ENCODE measurements around the gene CFAP73.
"Not testable (repeated sequence)": the region's sequence is repeated elsewhere in the genome, so short reads cannot be mapped to it uniquely, and the experiment has no call there.

The CFAP73 gene

DNA sequence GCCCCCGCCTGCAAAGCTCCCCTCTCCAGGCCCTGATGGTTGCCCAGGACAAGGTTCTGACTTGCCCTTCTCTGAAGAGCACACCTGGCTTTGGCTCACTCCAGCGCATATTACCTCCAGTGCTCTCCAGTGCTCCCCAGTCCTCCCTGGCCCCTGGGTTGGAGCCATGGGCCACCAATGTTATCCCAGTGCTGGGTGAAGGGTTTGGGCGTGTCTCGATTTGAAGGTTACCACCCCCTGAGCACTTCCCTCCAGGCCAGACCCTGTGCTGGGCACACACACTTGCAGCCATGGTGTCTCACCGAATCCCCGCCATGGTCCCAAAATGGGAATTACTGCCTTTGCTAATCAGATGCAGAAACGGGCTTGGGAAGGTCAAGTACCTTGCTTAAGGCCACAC is 47.1 kb downstream of the CFAP73 start:
- no peak for DNase-seq

DNA sequence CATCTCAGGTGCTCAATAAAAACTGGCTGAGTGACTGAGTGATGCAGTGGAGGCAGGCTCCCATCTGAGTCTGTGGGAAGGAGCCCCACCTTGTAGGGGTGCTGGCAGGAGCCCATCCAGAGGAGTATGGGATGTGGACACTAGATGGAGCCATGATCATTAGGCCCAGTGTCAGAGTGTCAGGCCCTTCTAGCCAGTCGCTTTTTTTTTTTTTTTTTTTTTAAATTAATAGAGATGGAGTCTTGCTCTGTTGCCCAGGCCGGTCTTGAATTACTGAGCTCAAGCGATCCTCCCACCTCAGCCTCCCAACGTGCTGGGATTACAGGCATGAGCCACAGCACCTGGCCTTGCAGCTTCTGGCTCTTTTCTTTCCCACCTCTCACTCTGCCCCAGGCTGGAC is 47.5 kb downstream of the CFAP73 start:
- DNase-seq = peak; percentile 24

DNA sequence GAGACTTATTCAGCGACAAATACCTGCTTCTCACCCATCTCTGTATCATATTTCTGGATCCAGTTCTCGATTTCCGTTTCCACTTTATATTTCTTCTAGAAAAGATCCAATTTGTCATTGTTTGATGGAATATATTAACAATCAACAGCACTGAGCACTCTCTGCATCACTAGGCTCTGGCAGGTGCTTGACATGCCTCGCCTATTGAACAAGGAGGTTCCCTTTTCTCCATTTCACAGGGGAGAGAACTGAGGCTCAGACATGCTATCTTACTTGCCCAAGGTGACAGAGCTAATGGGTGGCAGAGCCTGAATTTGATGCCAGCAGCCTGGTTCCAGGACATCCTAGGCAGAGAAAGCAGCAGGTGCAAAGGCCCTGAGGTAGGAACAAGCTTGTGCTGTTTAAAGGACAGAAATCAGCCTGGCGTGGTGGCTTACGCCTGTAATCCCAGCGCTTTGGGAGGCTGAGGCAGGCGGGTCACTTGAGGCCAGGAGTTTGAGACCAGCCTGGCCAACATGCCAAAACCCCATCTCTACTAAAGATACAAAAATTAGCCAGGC is 48.1 kb downstream of the CFAP73 start:
- DNase-seq = no peak

DNA sequence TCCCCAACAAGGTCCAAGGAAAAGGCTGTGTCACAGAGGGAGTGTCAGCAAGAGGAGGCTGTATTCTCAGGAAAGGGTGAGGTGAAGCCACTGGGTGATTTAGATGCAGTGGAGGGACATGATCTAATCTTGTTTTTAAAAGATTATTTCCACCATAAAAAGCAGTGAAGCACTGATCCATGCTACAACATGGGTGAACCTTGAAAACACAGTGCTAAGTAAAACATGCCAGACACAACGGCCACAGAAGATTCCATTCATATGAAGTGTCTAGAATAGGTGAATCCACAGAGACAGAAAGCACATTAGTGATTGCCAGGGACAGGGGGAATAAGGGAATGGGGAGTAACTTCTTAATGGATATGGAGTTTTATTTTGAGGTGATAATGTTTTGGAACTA is 48.8 kb downstream of the CFAP73 start:
- no peak for DNase-seq

DNA sequence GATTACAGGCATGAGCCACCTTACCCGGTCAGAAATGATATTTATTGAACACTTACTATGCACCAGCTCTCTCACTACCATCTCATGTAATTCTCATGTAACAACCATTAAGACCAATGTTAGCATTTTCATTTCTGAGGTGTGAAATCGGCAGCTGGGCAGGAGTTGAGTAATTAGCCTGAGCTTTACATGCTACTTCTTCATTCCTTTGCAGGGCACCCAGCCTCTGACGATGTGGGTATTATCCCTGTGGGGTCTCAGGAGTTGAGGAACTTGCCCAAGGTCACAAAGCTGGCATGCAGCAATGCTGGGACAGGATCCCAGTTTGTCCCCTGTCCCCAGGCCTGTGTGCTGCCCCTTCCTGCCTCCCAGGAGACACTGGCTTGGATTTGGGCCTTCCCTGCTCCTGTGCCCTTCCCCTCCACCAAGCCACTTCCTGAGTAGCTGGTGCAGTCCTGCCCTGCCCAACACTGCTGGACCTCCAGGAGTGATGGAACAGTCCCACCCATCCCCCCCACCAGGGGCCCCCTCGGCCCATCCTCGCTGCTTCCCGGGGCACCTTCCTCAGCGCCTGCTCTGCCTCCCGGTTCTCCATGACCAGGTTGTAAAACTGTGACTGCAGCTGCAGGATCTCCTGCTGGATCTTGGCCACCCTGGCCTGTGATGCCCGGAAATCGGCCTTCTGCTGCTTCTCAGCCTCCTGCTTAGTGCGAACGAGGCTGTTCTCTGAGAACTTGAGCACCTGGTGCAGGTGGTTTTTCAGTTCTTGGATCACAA is 50.7 kb downstream of the CFAP73 start:
- no peak for DNase-seq

DNA sequence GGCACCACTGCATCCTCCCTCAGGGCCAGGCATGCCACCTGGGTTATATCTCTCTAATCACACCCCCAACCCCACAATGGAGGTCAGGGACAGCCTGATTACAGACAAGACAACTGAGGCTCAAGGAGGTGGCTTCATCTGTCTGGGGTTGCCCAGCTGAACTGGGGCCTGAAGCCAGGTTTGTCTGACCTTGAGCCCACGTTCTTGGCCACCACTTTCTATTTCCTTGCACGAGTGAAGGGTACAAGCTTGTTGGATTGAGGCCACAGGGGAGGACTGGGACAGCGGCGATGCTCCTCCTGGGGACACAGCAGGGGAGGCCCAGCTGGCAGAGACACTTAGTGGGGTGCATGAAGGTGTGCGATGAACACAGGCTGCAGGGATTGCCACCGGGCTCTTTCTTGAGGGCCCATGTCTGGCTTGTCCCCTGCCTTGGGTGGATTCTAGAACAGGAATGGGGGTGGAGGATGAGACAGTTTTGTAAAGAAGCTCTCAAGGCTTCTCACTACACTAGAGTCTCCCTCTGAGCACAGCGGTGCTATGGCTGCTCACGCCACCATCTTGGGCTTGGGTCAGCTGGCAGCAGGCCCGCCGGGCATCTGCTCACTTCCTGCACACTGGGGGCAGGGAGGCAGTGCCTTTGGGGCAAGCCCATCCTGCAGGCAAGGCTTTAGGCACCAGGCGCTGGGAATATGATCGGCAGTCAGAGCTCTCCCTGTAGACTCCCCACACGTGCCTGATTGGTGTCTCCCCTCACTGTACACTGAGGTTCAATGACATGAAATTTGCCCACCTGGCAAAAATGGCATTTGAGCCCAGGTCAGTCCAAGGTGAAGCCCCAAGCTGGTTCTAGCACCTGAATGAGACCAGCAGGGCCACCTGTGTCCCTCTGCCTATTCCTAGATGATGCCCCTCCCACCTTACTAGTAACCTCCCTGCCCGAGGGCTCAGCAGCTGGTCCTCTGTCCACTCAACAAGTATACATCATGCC is 52.0 kb downstream of the CFAP73 start:
- DNase-seq = no peak

DNA sequence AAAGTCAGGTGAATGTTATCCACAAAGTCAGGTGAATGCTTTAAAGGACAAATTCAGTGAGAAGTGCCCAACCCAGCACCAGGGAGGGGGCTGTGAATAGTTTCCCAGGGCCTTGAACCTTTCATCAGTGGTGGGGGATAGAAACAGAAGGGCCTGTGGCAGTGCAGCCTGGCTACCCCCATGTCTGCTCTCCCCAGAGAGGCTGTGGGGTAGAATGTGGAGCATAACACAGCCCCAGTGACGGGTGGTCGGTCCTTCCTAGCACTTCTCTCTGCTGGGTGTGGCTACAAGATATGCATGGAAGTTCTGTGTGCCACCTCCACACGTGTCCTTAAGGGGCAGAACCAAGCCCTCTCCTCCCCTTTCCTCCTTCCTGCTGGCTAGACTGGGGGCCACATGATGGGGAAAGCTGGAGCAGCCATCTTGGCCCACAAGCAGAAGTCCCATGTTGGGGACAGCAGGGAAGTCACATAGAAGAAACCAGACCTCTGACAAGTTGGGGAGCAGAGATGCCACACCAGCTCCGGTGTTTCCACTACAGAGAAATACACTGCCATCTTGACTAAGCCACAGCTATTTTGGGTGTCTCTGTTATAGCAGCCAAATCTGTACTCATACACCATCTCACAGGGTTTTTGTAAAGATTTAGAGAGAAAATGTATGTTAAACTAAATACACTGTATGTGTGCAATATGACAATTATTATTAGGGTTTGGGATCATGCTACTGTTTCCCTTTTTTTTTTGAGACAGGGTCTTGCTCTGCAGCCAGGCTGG is 53.0 kb downstream of the CFAP73 start:
- DNase-seq = no peak

DNA sequence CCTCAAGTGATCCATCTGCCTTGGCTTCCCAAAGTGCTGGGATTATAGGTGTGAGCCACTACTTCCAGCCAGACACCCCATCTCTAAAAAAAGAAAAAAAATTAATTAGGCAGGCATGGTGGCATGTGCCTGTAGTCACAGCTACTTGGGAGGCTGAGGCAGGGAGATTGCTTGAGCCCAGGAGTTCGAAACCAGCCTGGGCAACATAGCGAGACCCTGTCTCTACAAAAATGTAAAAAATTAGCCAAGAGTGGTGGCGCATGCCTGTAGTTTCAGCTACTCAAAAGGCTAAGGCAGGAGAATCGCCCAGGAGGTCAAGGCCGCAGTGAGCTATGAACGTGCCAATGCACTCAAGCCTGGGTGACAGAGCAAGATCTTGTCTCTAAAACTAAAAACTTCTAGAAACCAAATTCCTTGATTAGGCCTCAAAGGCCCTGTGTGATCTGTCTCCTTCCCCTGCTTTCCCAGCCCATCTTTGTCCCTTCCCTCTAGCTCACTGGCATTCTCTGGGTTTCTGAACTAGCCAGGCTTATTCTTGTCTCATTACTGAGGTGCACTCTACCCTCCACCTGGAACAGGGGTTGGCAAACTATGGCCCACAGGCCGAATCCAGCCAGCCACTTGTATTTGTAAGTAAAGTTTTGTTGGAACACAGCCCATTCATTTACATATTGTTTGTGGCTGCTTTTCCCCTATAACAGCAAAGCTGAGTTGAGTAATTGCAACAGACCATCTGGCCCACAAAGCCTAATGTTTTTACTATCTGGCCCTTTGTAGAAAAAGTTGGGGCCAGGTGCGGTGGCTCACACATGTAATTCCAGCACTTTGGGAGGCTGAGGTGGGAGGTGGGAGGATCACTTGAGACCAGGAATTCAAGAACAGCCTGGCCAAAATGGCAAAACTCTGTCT is 54.6 kb downstream of the CFAP73 start:
- DNase-seq = no peak

DNA sequence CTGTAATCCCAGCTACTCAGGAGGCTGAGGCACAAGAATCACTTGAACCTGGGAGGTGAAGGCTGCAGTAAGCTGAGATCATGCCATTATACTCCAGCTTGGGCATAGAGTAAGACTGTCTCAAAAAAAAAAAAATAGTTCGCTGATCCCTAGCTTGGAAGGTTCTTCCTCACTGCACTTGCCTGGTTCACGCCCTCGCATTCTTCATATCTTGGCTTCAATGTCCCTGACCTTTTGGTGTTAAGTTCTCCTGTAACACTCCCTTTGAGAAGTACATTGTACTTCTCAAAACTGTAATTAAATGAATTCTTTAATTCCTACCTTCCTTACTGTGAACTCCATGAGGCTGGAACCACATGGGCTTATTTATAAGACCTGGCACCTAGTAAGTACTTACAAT is 55.3 kb downstream of the CFAP73 start:
- no peak for DNase-seq

DNA sequence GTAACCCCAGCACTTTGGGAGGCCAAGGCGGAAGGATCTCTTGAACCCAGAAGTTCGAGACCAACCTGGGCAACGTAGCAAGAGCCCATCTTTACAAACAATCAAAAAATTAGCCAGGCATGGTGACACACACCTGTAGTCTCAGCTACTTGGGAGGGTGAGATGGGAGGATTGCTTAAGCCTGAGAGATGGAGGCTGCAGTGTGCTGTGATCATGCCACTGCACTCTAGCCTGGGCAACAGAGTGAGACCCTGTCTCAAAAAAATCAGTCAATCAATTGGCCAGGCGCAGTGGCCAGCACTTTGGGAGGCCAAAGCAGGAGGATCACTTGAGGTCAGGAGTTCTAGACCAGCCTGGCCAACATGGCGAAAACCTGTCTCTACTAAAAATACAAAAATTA is 57.3 kb downstream of the CFAP73 start:
- DNase-seq = not testable (repeated sequence)

DNA sequence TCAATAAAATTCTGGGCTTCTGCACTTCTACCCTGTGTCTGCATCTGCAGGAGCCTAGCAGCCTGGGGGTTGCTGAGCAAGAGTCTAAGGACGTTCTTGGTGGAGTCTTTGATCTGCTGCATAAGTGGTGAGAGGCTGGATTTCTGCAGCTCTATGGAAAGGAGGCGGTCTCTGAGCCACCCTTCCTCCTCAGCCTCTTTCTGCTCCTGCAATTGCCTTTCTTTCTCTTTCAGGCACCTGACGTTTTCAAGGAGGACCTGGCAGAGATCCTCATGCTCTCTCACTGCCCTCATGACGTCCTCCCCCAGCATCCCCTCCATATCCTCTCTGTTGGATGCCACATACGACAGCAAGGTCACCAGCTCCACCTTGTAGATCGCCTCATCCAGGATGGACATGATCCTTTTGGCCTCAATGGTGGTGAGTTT is 58.1 kb downstream of the CFAP73 start:
- DNase-seq = no peak

DNA sequence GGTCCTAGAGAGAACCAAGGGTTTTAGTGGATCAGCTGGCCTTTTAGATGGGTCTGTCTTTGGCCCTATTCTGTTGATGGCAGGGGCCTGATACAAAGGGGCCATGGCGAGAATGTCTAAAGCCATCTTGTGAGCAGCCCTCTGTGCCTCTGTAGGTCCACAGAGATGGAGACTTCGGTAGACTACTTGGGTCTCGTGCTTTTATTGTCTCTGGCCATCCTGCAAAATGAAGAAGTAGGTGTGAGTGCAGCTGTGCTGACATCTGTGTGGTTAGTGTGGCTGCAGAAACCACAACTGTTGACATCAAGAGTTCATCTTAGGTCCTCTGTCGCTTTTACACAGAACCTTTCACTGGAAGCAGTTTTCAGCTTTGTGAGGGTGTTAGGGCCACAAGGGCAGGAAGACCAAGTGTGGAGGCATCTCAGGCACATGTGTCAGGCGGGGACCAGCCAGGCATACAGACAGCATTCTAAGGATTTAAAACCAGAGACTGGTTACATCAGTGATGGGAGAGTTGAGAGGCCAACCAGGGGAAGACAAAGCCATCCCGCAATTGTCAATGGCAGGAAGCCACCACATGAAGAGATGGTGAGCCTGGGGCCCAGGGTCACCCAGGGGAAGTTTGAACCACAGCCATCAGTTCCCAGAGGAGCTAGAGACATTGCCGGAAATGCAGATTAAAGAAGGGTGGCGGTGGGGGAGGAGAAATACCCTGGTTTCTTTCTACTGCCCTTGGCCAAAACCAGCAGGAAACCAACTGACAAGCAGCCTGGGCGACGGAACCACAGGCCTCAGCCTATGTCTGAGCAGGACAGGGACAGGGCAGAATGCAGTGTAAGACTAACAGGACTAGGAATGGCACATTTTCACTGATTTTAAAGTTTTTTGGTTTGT is 58.8 kb downstream of the CFAP73 start:
- DNase-seq = peak; percentile 91

Measured in KG1 (cell line).